ENCODE results near the gene NGFR.

Gene NGFR

GRCh38 chr17:49528966-49529365, 33.9 kb downstream of the NGFR start:
- Histone ChIP-seq H3K27me3 (ENCODE audit: insufficient read depth, low read length) (peaks cover 31% of the 10 kb centered on the region), H3K4me1 (ENCODE audit: insufficient read depth, low read length) (no peaks in the 10 kb centered on the region), H2AFZ (ENCODE audit: low read depth, low read length) (no peak overlapping the region), H3K36me3 (ENCODE audit: insufficient read depth, low read length) (no peaks in the 10 kb centered on the region), H3K4me3 (ENCODE audit: low read length) (no peak overlapping the region), H3K9me3 (ENCODE audit: low read length) (no peaks in the 10 kb centered on the region)

DNA sequence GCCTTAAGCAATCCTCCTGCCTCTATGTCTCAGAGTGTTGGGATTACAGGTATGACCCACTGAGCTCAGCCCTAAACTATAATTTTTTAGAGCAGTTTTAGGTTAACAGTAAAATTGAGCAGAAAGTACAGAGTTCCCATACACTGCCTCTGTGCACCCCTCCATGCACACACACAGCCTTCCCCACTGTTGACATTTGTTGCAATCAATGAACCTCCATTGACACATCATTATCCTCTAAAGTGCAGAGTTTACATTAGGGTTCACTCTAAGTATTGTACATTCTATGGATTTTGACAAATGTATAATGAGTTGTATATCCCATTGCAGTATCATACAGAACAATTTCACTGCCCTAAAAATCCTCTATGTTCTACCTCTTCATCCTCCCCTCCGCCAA, 35.0 kb downstream of the NGFR start:
- H3K27me3 ChIP-seq (ENCODE audit: insufficient read depth, low read length) = peaks cover 25% of the 10 kb centered on the region

GRCh38 chr17:49543860-49544259, 48.8 kb downstream of the NGFR start:
- Histone ChIP-seq H3K27me3 (ENCODE audit: insufficient read depth, low read length) (peaks cover 36% of the 10 kb centered on the region), H3K36me3 (ENCODE audit: insufficient read depth, low read length) (no peaks in the 10 kb centered on the region), H2AFZ (ENCODE audit: low read depth, low read length) (no peak overlapping the region), H3K4me3 (ENCODE audit: low read length) (no peak overlapping the region), H3K9me3 (ENCODE audit: low read length) (no peaks in the 10 kb centered on the region), H3K4me1 (ENCODE audit: insufficient read depth, low read length) (no peaks in the 10 kb centered on the region)

More for the DNA sequence above, 35.0 kb downstream of the NGFR start:
- H3K36me3 ChIP-seq (ENCODE audit: insufficient read depth, low read length) = no peaks in the 10 kb centered on the region
- H3K9me3 ChIP-seq (ENCODE audit: low read length) = no peaks in the 10 kb centered on the region
- no peaks in the 10 kb centered on the region for H3K4me1 ChIP-seq (ENCODE audit: insufficient read depth, low read length)
- no peak overlapping the region for H3K4me3 ChIP-seq (ENCODE audit: low read length)
- H2AFZ ChIP-seq (ENCODE audit: low read depth, low read length) = no peak overlapping the region

DNA sequence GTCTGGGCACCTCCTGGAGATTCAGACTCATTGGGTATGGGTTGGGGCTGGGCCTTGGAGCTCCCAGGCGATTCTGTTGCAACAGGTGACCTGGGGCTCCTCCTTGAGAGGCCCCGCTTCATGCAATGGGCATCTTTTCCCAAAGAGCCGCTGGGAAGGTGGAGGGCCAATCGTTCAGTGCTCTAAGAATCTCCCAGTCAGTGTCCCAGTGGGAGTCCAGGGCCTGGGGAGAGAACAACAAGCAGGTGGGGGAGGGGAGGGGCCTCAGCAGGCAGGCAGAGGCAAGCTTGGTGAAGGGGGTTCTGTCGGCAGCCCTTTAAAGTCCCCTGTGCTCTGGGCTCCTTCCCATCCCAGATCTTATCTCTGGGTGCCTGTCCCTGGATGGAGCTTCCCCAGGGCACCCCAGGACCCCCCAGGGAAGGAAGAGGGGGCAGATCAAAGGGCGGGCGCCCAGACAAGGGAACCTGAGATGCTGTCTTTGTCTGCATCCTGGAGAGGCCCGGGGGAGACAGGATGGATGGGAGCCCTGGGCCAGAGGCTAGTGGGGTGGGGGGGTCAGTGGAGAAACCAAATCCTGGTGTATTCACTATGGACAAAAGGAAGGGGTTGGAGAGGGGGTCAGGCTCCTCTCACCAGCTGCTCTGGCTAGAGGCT, 50.0 kb downstream of the NGFR start:
- H2AFZ ChIP-seq (ENCODE audit: low read depth, low read length) = no peak overlapping the region
- no peaks in the 10 kb centered on the region for H3K36me3 ChIP-seq (ENCODE audit: insufficient read depth, low read length)
- peaks cover 43% of the 10 kb centered on the region for H3K27me3 ChIP-seq (ENCODE audit: insufficient read depth, low read length)
- no peaks in the 10 kb centered on the region for H3K4me1 ChIP-seq (ENCODE audit: insufficient read depth, low read length)
- H3K9me3 ChIP-seq (ENCODE audit: low read length) = no peaks in the 10 kb centered on the region
- no peak overlapping the region for H3K4me3 ChIP-seq (ENCODE audit: low read length)

GRCh38 chr17:49545806-49546545, 50.9 kb downstream of the NGFR start:
- Histone ChIP-seq H3K9me3 (ENCODE audit: low read length) (no peaks in the 10 kb centered on the region), H3K27me3 (ENCODE audit: insufficient read depth, low read length) (peaks cover 43% of the 10 kb centered on the region)

GRCh38 chr17:49546546-49547535, 51.7 kb downstream of the NGFR start:
- Histone ChIP-seq H3K27me3 (ENCODE audit: insufficient read depth, low read length) (peaks cover 44% of the 10 kb centered on the region), H3K4me1 (ENCODE audit: insufficient read depth, low read length) (no peaks in the 10 kb centered on the region), H3K9me3 (ENCODE audit: low read length) (no peaks in the 10 kb centered on the region), H3K36me3 (ENCODE audit: insufficient read depth, low read length) (no peaks in the 10 kb centered on the region), H2AFZ (ENCODE audit: low read depth, low read length) (no peak overlapping the region), H3K4me3 (ENCODE audit: low read length) (no peak overlapping the region)

More at GRCh38 chr17:49545806-49546545, 50.9 kb downstream of the NGFR start:
- Histone ChIP-seq H3K36me3 (ENCODE audit: insufficient read depth, low read length) (no peaks in the 10 kb centered on the region), H2AFZ (ENCODE audit: low read depth, low read length) (no peak overlapping the region), H3K4me3 (ENCODE audit: low read length) (no peak overlapping the region), H3K4me1 (ENCODE audit: insufficient read depth, low read length) (no peaks in the 10 kb centered on the region)

- no peaks in the 10 kb centered on the region for H3K4me1 ChIP-seq (ENCODE audit: insufficient read depth, low read length)
- no peak overlapping the region for H3K4me3 ChIP-seq (ENCODE audit: low read length)
- no peak overlapping the region for H2AFZ ChIP-seq (ENCODE audit: low read depth, low read length)
- no peaks in the 10 kb centered on the region for H3K9me3 ChIP-seq (ENCODE audit: low read length)
- H3K27me3 ChIP-seq (ENCODE audit: insufficient read depth, low read length) = peaks cover 50% of the 10 kb centered on the region
- H3K36me3 ChIP-seq (ENCODE audit: insufficient read depth, low read length) = no peaks in the 10 kb centered on the region
These were observed 52.5 kb downstream of the NGFR start for GRCh38 chr17:49547566-49547965.

DNA sequence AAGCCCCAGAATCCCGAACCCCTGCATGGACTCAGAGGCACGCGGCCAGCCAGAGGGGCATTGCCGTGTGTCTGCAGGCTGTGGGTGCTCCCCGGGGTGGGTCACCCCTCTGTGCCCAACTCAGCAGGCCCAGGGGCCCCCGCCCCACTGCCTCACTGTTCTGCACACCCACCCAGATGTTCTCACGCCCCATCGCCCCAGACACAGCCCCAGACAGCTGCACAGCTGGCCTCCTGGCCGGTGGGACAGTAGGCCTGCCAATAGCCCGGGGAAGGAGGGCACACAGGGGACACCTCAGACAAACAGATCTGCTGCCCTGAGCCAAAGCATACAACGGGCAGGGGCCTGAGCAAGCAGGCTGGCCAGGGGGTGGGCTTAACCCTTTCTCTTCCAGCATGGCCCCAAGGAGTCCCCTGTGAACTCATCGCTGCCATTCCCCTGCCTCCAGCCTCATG, 53.0 kb downstream of the NGFR start:
- Histone ChIP-seq H3K36me3 (ENCODE audit: insufficient read depth, low read length) (no peaks in the 10 kb centered on the region), H3K4me1 (ENCODE audit: insufficient read depth, low read length) (no peaks in the 10 kb centered on the region), H3K9me3 (ENCODE audit: low read length) (no peaks in the 10 kb centered on the region), H2AFZ (ENCODE audit: low read depth, low read length) (no peak overlapping the region), H3K27me3 (ENCODE audit: insufficient read depth, low read length) (peaks cover 53% of the 10 kb centered on the region), H3K4me3 (ENCODE audit: low read length) (no peak overlapping the region)

- H3K4me3 ChIP-seq (ENCODE audit: low read length) = no peak overlapping the region
- no peak overlapping the region for H2AFZ ChIP-seq (ENCODE audit: low read depth, low read length)
- H3K36me3 ChIP-seq (ENCODE audit: insufficient read depth, low read length) = no peaks in the 10 kb centered on the region
- no peaks in the 10 kb centered on the region for H3K9me3 ChIP-seq (ENCODE audit: low read length)
- H3K27me3 ChIP-seq (ENCODE audit: insufficient read depth, low read length) = peaks cover 56% of the 10 kb centered on the region
- H3K4me1 ChIP-seq (ENCODE audit: insufficient read depth, low read length) = no peaks in the 10 kb centered on the region
These were observed 53.6 kb downstream of the NGFR start for GRCh38 chr17:49548506-49549310.

DNA sequence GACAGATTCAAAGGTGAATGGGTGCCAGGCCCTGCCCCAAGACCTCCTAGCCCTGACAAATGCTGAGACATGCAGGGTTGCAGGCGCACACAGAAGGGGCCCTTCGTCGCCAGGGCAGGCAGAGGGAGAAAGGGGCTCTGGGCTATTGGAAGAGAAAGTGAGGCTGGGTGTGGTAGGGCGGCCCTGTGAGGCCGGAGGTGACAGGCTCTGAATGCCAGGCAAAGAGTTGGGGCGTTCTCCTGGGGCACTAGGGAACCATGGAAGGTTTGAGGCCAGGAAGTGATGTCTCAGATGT, 54.2 kb downstream of the NGFR start:
- no peaks in the 10 kb centered on the region for H3K4me1 ChIP-seq (ENCODE audit: insufficient read depth, low read length)
- H3K27me3 ChIP-seq (ENCODE audit: insufficient read depth, low read length) = peaks cover 60% of the 10 kb centered on the region
- H2AFZ ChIP-seq (ENCODE audit: low read depth, low read length) = no peak overlapping the region
- no peak overlapping the region for H3K4me3 ChIP-seq (ENCODE audit: low read length)
- no peaks in the 10 kb centered on the region for H3K36me3 ChIP-seq (ENCODE audit: insufficient read depth, low read length)
- no peaks in the 10 kb centered on the region for H3K9me3 ChIP-seq (ENCODE audit: low read length)

GRCh38 chr17:49549691-49550678, 54.9 kb downstream of the NGFR start:
- peaks cover 63% of the 10 kb centered on the region for H3K27me3 ChIP-seq (ENCODE audit: insufficient read depth, low read length)
- no peak overlapping the region for H3K4me3 ChIP-seq (ENCODE audit: low read length)
- H2AFZ ChIP-seq (ENCODE audit: low read depth, low read length) = no peak overlapping the region
- no peaks in the 10 kb centered on the region for H3K36me3 ChIP-seq (ENCODE audit: insufficient read depth, low read length)
- no peaks in the 10 kb centered on the region for H3K4me1 ChIP-seq (ENCODE audit: insufficient read depth, low read length)
- no peaks in the 10 kb centered on the region for H3K9me3 ChIP-seq (ENCODE audit: low read length)
